ENCODE measurements around the gene YPEL2.

The YPEL2 gene

GRCh38 chr17:59333836-59334235, 2.4 kb downstream of the YPEL2 start:
- Mint-ChIP-seq H3K4me1 (peaks cover 76% of the 10 kb centered on the region), H3K27ac (no peak overlapping the region), H3K27me3 (ENCODE audit: low read depth, poor library complexity) (peaks cover 33% of the 10 kb centered on the region), H3K9me3 (peaks cover 6% of the 10 kb centered on the region), H3K4me3 (peak overlapping the region; percentile 94), H3K36me3 (ENCODE audit: low read depth) (peaks cover 4% of the 10 kb centered on the region)
- DNase-seq, result no peak
- TF ChIP-seq CTCF (IDR thresholded peaks at IDR 0.05), result no peak

- Mint-ChIP-seq H3K4me1 (peaks cover 67% of the 10 kb centered on the region), H3K36me3 (ENCODE audit: low read depth) (peaks cover 11% of the 10 kb centered on the region), H3K27me3 (ENCODE audit: low read depth, poor library complexity) (peaks cover 30% of the 10 kb centered on the region), H3K4me3 (no peak overlapping the region), H3K9me3 (peaks cover 6% of the 10 kb centered on the region), H3K27ac (no peak overlapping the region)
- DNase-seq, result no peak
- TF ChIP-seq CTCF (IDR thresholded peaks at IDR 0.05), result no peak
Measured at GRCh38 chr17:59335685-59336084, 4.2 kb downstream of the YPEL2 start.

GRCh38 chr17:59337741-59338299, 6.4 kb downstream of the YPEL2 start:
- no peak overlapping the region for H3K4me3 Mint-ChIP-seq
- peaks cover 77% of the 10 kb centered on the region for H3K4me1 Mint-ChIP-seq
- H3K9me3 Mint-ChIP-seq, result peaks cover 6% of the 10 kb centered on the region
- DNase-seq, result no peak
- no peak for TF ChIP-seq CTCF (IDR thresholded peaks at IDR 0.05)
- H3K36me3 Mint-ChIP-seq (ENCODE audit: low read depth), result peaks cover 11% of the 10 kb centered on the region
- peaks cover 31% of the 10 kb centered on the region for H3K27me3 Mint-ChIP-seq (ENCODE audit: low read depth, poor library complexity)
- H3K27ac Mint-ChIP-seq, result peak overlapping the region; percentile 0

GRCh38 chr17:59338498-59338897, 7.0 kb downstream of the YPEL2 start:
- H3K27ac Mint-ChIP-seq, result peak overlapping the region; percentile 0
- H3K27me3 Mint-ChIP-seq (ENCODE audit: low read depth, poor library complexity), result peaks cover 33% of the 10 kb centered on the region
- DNase-seq, result no peak
- H3K9me3 Mint-ChIP-seq, result peaks cover 6% of the 10 kb centered on the region
- no peak overlapping the region for H3K4me3 Mint-ChIP-seq
- H3K36me3 Mint-ChIP-seq (ENCODE audit: low read depth), result peaks cover 11% of the 10 kb centered on the region
- H3K4me1 Mint-ChIP-seq, result peaks cover 74% of the 10 kb centered on the region
- TF ChIP-seq CTCF (IDR thresholded peaks at IDR 0.05), result no peak

- TF ChIP-seq CTCF (IDR thresholded peaks at IDR 0.05), result no peak
- H3K27me3 Mint-ChIP-seq (ENCODE audit: low read depth, poor library complexity), result peaks cover 19% of the 10 kb centered on the region
- H3K36me3 Mint-ChIP-seq (ENCODE audit: low read depth), result peaks cover 20% of the 10 kb centered on the region
- no peak overlapping the region for H3K27ac Mint-ChIP-seq
- no peak overlapping the region for H3K4me3 Mint-ChIP-seq
- DNase-seq, result no peak
- peaks cover 65% of the 10 kb centered on the region for H3K4me1 Mint-ChIP-seq
- peaks cover 6% of the 10 kb centered on the region for H3K9me3 Mint-ChIP-seq
Measured at GRCh38 chr17:59341922-59342321, 10.5 kb downstream of the YPEL2 start.

- H3K4me3 Mint-ChIP-seq, result peak overlapping the region; percentile 29
- H3K4me1 Mint-ChIP-seq, result peaks cover 69% of the 10 kb centered on the region
- H3K27me3 Mint-ChIP-seq (ENCODE audit: low read depth, poor library complexity), result peaks cover 19% of the 10 kb centered on the region
- H3K27ac Mint-ChIP-seq, result peak overlapping the region; percentile 83
- H3K36me3 Mint-ChIP-seq (ENCODE audit: low read depth), result peaks cover 20% of the 10 kb centered on the region
- no peak for TF ChIP-seq CTCF (IDR thresholded peaks at IDR 0.05)
- H3K9me3 Mint-ChIP-seq, result peaks cover 6% of the 10 kb centered on the region
- DNase-seq, result no peak
Measured at GRCh38 chr17:59342681-59343131, 11.3 kb downstream of the YPEL2 start.

Measured in nephron progenitor cell (in vitro differentiated cells).